Astrocyte (in vitro differentiated cells and primary cell): ENCODE measurements around the gene KCNQ4. TPM values are rescaled to one million over a fixed set of nuclear protein-coding genes. Genes with fewer than 3 reads are reported as not detected.

Source experiments
- DNase-seq: peaks from one replicate; pipeline ENCODE4 v3.0.0-alpha.2; 2010; ENCODE audit warnings: low read depth
- FAIRE-seq: peaks from 2 replicates; lab custom pipeline; 2011; peaks lifted over from hg19 to GRCh38; lab: Jason Lieb, UNC
- H2AFZ ChIP-seq: 2 replicates; pipeline ENCODE4 v1.6.0; 2012; ENCODE audit warnings: low read depth, low read length, inconsistent platforms
- H3K27ac ChIP-seq: 2 replicates; pipeline ENCODE4 v1.5.1; 2011; ENCODE audit warnings: low read depth, low read length, inconsistent platforms
- H3K27me3 ChIP-seq: 2 replicates; pipeline ENCODE4 v1.6.0; 2011; ENCODE audit warnings: low read length, inconsistent platforms; ENCODE audit not compliant: insufficient read depth
- H3K36me3 ChIP-seq: 2 replicates; pipeline ENCODE4 v1.5.1; 2011; ENCODE audit warnings: low read length, inconsistent platforms; ENCODE audit not compliant: insufficient read depth
- H3K4me1 ChIP-seq: 2 replicates; pipeline ENCODE4 v1.5.1; 2011; ENCODE audit warnings: low read length, inconsistent platforms; ENCODE audit not compliant: insufficient read depth
- H3K4me2 ChIP-seq: 2 replicates; pipeline ENCODE4 v1.6.0; 2012; ENCODE audit warnings: low read length, inconsistent platforms
- H3K4me3 ChIP-seq: 2 replicates; pipeline ENCODE4 v1.5.1; 2011; ENCODE audit warnings: low read depth, mild to moderate bottlenecking, low read length, inconsistent platforms; ENCODE audit not compliant: insufficient read depth
- H3K79me2 ChIP-seq: 2 replicates; pipeline ENCODE4 v1.6.0; 2012; ENCODE audit warnings: mild to moderate bottlenecking, low read length, inconsistent platforms; ENCODE audit not compliant: insufficient read depth
- H3K9ac ChIP-seq: 2 replicates; pipeline ENCODE4 v1.6.0; 2012; ENCODE audit warnings: mild to moderate bottlenecking, low read length, inconsistent platforms
- H3K9me3 ChIP-seq: 2 replicates; pipeline ENCODE4 v1.5.1; 2012; ENCODE audit warnings: low read depth, mild to moderate bottlenecking, low read length, inconsistent platforms; ENCODE audit not compliant: insufficient read depth
- H4K20me1 ChIP-seq: 2 replicates; pipeline ENCODE4 v1.6.0; 2012; ENCODE audit warnings: low read length, inconsistent platforms; ENCODE audit not compliant: insufficient read depth
- H3K27ac Mint-ChIP-seq: one replicate; pipeline ENCODE4 v1.8.0; 2021; ENCODE audit warnings: mild to moderate bottlenecking, mixed read lengths; ENCODE audit not compliant: unreplicated experiment
- H3K27me3 Mint-ChIP-seq: one replicate; pipeline ENCODE4 v1.8.0; 2021; ENCODE audit warnings: low read depth, mixed read lengths; ENCODE audit not compliant: unreplicated experiment
- H3K36me3 Mint-ChIP-seq: one replicate; pipeline ENCODE4 v1.8.0; 2021; ENCODE audit warnings: low read depth, mixed read lengths; ENCODE audit not compliant: unreplicated experiment
- H3K4me1 Mint-ChIP-seq: one replicate; pipeline ENCODE4 v1.8.0; 2021; ENCODE audit warnings: low read depth, mixed read lengths; ENCODE audit not compliant: unreplicated experiment
- H3K4me3 Mint-ChIP-seq: one replicate; pipeline ENCODE4 v1.8.0; 2021; ENCODE audit warnings: mild to moderate bottlenecking, moderate library complexity, mixed read lengths; ENCODE audit not compliant: unreplicated experiment
- H3K9me3 Mint-ChIP-seq: one replicate; pipeline ENCODE4 v1.8.0; 2021; ENCODE audit warnings: mild to moderate bottlenecking, mixed read lengths; ENCODE audit not compliant: unreplicated experiment
- CTCF ChIP-seq: IDR thresholded peaks from 2 replicates; pipeline ENCODE4 v1.5.1; 2011; ENCODE audit warnings: low read depth, mild to moderate bottlenecking, inconsistent platforms, low read length, moderate library complexity; ENCODE audit not compliant: insufficient read depth
- EZH2 ChIP-seq: IDR thresholded peaks from 2 replicates; pipeline ENCODE4 v1.6.1; 2012; ENCODE audit warnings: mild to moderate bottlenecking, low read length, inconsistent platforms; ENCODE audit not compliant: insufficient read depth
- total RNA-seq: library from RNA; stranded (reverse); gene quantifications from 2 replicates; pipeline ENCODE4 v1.2.1, GENCODE V29; 2021

KCNQ4 gene
- total RNA-seq, 1 donor from 2014 or later, result 0.89 TPM

DNA sequence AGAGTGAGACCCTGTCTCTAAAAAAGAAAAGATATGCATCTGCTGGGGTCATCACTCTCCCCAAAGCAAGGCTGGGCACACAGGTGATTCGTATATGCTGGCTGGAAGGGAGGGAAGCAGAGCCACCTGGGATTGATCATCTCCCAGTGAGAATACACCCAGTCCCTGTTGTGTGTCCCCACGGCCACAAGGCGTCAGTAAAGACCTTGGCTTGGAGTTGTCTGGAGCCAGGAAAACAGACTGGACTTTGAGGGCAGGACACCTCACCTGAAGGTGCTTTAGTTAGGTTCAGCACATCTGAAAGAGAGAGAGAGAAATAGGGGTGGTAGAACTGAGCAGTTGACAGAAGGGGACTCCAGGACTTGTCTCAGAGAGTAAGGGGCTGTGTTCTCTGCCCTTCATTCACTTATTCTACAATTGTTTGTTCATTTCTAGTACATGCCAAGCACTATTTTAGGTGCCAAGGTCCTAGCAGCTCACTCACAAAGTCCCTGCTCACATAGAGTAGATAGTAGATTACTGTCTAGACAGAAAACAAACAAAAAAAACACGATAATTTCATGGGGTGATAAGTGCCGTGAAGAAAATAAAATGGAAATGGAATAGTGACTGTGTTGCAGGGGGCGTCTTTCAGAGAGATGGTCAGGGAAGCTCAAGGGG lies 65.1 kb downstream of the KCNQ4 start:
- peak; percentile 91 for TF ChIP-seq CTCF
- TF ChIP-seq EZH2, result no peak
- no peak overlapping the region for H3K27ac Mint-ChIP-seq
- H3K9me3 Mint-ChIP-seq, result no peaks in the 10 kb centered on the region
- no peaks in the 10 kb centered on the region for H3K4me1 Mint-ChIP-seq
- Histone ChIP-seq H4K20me1 (no peaks in the 10 kb centered on the region), H3K79me2 (no peaks in the 10 kb centered on the region), H3K27me3 (no peaks in the 10 kb centered on the region), H3K4me1 (no peaks in the 10 kb centered on the region), H3K36me3 (no peaks in the 10 kb centered on the region), H3K4me3 (no peak overlapping the region), H3K9ac (no peak overlapping the region), H3K4me2 (no peak overlapping the region), H3K9me3 (no peaks in the 10 kb centered on the region), H2AFZ (no peak overlapping the region), H3K27ac (no peak overlapping the region)
- FAIRE-seq (no peak), DNase-seq (peak; percentile 35)
- no peak overlapping the region for H3K4me3 Mint-ChIP-seq
- H3K27me3 Mint-ChIP-seq, result peaks cover 22% of the 10 kb centered on the region
- no peaks in the 10 kb centered on the region for H3K36me3 Mint-ChIP-seq

DNA sequence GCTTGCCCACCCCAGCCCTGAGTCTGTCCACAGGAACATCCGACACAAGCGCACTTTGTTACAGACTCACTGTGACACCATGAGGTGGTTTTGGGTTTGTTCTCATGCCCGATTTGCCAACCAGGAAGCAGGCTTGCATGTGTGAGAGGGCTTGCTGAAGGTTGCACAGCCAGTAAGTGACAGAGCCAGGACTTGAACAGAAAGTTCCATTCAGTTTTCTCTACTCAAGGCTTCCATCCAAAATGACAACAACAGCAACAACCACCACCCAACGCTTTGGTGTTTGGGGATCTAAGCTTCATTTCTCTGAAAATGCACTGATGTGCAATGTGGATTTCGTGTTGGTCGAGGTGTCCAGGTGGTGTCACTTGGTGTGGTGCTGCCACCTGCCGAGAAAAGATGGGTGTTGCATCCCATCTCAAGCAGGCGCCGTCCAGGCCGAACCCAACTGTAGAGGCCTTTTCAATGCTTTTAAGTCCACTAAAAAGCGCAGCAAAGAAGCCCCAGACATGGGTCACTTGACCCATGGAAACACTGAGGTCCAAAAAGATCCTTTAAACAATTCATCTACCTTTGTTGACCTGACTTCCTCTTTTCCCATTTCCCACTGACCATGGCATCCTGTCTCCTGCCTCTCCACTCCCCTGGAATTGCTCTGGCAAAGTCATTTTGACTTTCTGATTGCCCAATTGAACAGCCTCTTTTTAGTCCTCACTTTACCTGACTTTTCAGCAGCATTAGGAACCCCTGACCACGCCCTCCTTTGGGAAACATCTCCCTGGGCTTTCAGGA lies 66.4 kb downstream of the KCNQ4 start:
- no peak overlapping the region for H3K4me3 Mint-ChIP-seq
- no peaks in the 10 kb centered on the region for H3K36me3 Mint-ChIP-seq
- no peak for FAIRE-seq
- H2AFZ ChIP-seq, result peak overlapping the region; percentile 20
- TF ChIP-seq EZH2 (no peak), CTCF (peak; percentile 89)
- H3K9ac ChIP-seq, result no peak overlapping the region
- no peaks in the 10 kb centered on the region for H3K4me1 ChIP-seq
- H3K4me1 Mint-ChIP-seq, result no peaks in the 10 kb centered on the region
- no peaks in the 10 kb centered on the region for H3K79me2 ChIP-seq
- H3K9me3 Mint-ChIP-seq, result no peaks in the 10 kb centered on the region
- no peak overlapping the region for H3K27ac ChIP-seq
- no peak overlapping the region for H3K27ac Mint-ChIP-seq
- no peak for DNase-seq
- peaks cover 21% of the 10 kb centered on the region for H3K27me3 Mint-ChIP-seq
- H3K9me3 ChIP-seq, result no peaks in the 10 kb centered on the region
- H3K27me3 ChIP-seq, result no peaks in the 10 kb centered on the region
- no peaks in the 10 kb centered on the region for H3K36me3 ChIP-seq
- H3K4me3 ChIP-seq, result no peak overlapping the region
- no peaks in the 10 kb centered on the region for H4K20me1 ChIP-seq
- no peak overlapping the region for H3K4me2 ChIP-seq
